ENCODE measurements around the gene GPR3.
"Not testable (repeated sequence)": the region's sequence is repeated elsewhere in the genome, so short reads cannot be mapped to it uniquely, and the experiment has no call there.

GPR3 gene

GRCh38 chr1:27406362-27406680 is 13.9 kb downstream of the GPR3 start:
- no peak overlapping the region for H3K4me3 ChIP-seq
- no peak overlapping the region for H3K27ac ChIP-seq
- DNase-seq (ENCODE audit: low read depth, low spot score) = no peak
- H3K9me3 ChIP-seq (ENCODE audit: low read depth, low read length) = no peaks in the 10 kb centered on the region
- H3K36me3 ChIP-seq (ENCODE audit: insufficient read depth, low read length) = peaks cover 38% of the 10 kb centered on the region
- no peak overlapping the region for H3K9ac ChIP-seq (ENCODE audit: insufficient read length)
- TF ChIP-seq POLR2AphosphoS5 (IDR thresholded peaks at IDR 0.05; ENCODE audit: borderline replicate concordance, low read depth, low read length) (no peak), EZH2 (IDR thresholded peaks at IDR 0.05) (no peak), FOXP2 (optimal IDR thresholded peaks at IDR 0.05; ENCODE audit: control extremely low read depth, extremely low read length, insufficient read depth) (no peak)

- H3K9ac ChIP-seq (ENCODE audit: insufficient read length); DNase-seq (ENCODE audit: low read depth, low spot score); H3K9me3 ChIP-seq (ENCODE audit: low read depth, low read length); H3K27ac ChIP-seq; H3K4me3 ChIP-seq: not testable (repeated sequence)
- peaks cover 40% of the 10 kb centered on the region for H3K36me3 ChIP-seq (ENCODE audit: insufficient read depth, low read length)
These were observed 14.4 kb downstream of the GPR3 start for GRCh38 chr1:27406791-27407190.

GRCh38 chr1:27408151-27408550 is 15.7 kb downstream of the GPR3 start:
- TF ChIP-seq POLR2AphosphoS5 (IDR thresholded peaks at IDR 0.05; ENCODE audit: borderline replicate concordance, low read depth, low read length) = no peak
- TF ChIP-seq EZH2 (IDR thresholded peaks at IDR 0.05) = no peak
- no peak for TF ChIP-seq FOXP2 (optimal IDR thresholded peaks at IDR 0.05; ENCODE audit: control extremely low read depth, extremely low read length, insufficient read depth)
- Histone ChIP-seq H3K36me3 (ENCODE audit: insufficient read depth, low read length) (peaks cover 53% of the 10 kb centered on the region), H3K9me3 (ENCODE audit: low read depth, low read length) (no peaks in the 10 kb centered on the region), H3K4me3 (no peak overlapping the region), H3K9ac (ENCODE audit: insufficient read length) (no peak overlapping the region), H3K27ac (no peak overlapping the region)
- no peak for DNase-seq (ENCODE audit: low read depth, low spot score)

- no peak for DNase-seq (ENCODE audit: low read depth, low spot score)
- no peak overlapping the region for H3K27ac ChIP-seq
- no peak overlapping the region for H3K4me3 ChIP-seq
- H3K36me3 ChIP-seq (ENCODE audit: insufficient read depth, low read length) = peaks cover 69% of the 10 kb centered on the region
- TF ChIP-seq FOXP2 (optimal IDR thresholded peaks at IDR 0.05; ENCODE audit: control extremely low read depth, extremely low read length, insufficient read depth) (no peak), POLR2AphosphoS5 (IDR thresholded peaks at IDR 0.05; ENCODE audit: borderline replicate concordance, low read depth, low read length) (no peak), EZH2 (IDR thresholded peaks at IDR 0.05) (no peak)
- no peak overlapping the region for H3K9ac ChIP-seq (ENCODE audit: insufficient read length)
- no peaks in the 10 kb centered on the region for H3K9me3 ChIP-seq (ENCODE audit: low read depth, low read length)
These were observed 17.2 kb downstream of the GPR3 start for GRCh38 chr1:27409669-27410068.

GRCh38 chr1:27410709-27411108 is 18.3 kb downstream of the GPR3 start:
- no peak for DNase-seq (ENCODE audit: low read depth, low spot score)
- Histone ChIP-seq H3K9me3 (ENCODE audit: low read depth, low read length) (no peaks in the 10 kb centered on the region), H3K36me3 (ENCODE audit: insufficient read depth, low read length) (peaks cover 79% of the 10 kb centered on the region), H3K4me3 (no peak overlapping the region), H3K27ac (0 out of 2 replicates have a peak overlapping the region, but pooled peaks have one; percentile 6), H3K9ac (ENCODE audit: insufficient read length) (no peak overlapping the region)
- TF ChIP-seq POLR2AphosphoS5 (IDR thresholded peaks at IDR 0.05; ENCODE audit: borderline replicate concordance, low read depth, low read length) (no peak), EZH2 (IDR thresholded peaks at IDR 0.05) (no peak), FOXP2 (optimal IDR thresholded peaks at IDR 0.05; ENCODE audit: control extremely low read depth, extremely low read length, insufficient read depth) (no peak)

- Histone ChIP-seq H3K4me3 (no peak overlapping the region), H3K9ac (ENCODE audit: insufficient read length) (no peak overlapping the region), H3K27ac (no peak overlapping the region), H3K36me3 (ENCODE audit: insufficient read depth, low read length) (peaks cover 90% of the 10 kb centered on the region), H3K9me3 (ENCODE audit: low read depth, low read length) (no peaks in the 10 kb centered on the region)
- DNase-seq (ENCODE audit: low read depth, low spot score) = no peak
- TF ChIP-seq FOXP2 (optimal IDR thresholded peaks at IDR 0.05; ENCODE audit: control extremely low read depth, extremely low read length, insufficient read depth) = no peak
- no peak for TF ChIP-seq EZH2 (IDR thresholded peaks at IDR 0.05)
- no peak for TF ChIP-seq POLR2AphosphoS5 (IDR thresholded peaks at IDR 0.05; ENCODE audit: borderline replicate concordance, low read depth, low read length)
These were observed 20.1 kb downstream of the GPR3 start for GRCh38 chr1:27412502-27412901.

GRCh38 chr1:27413004-27413403 is 20.6 kb downstream of the GPR3 start:
- no peak overlapping the region for H3K9ac ChIP-seq (ENCODE audit: insufficient read length)
- TF ChIP-seq EZH2 (IDR thresholded peaks at IDR 0.05) (no peak), FOXP2 (optimal IDR thresholded peaks at IDR 0.05; ENCODE audit: control extremely low read depth, extremely low read length, insufficient read depth) (no peak), POLR2AphosphoS5 (IDR thresholded peaks at IDR 0.05; ENCODE audit: borderline replicate concordance, low read depth, low read length) (no peak)
- H3K27ac ChIP-seq = no peak overlapping the region
- H3K36me3 ChIP-seq (ENCODE audit: insufficient read depth, low read length) = peaks cover 90% of the 10 kb centered on the region
- no peak for DNase-seq (ENCODE audit: low read depth, low spot score)
- H3K9me3 ChIP-seq (ENCODE audit: low read depth, low read length) = no peaks in the 10 kb centered on the region
- no peak overlapping the region for H3K4me3 ChIP-seq

- Histone ChIP-seq H3K36me3 (ENCODE audit: insufficient read depth, low read length) (peaks cover 92% of the 10 kb centered on the region), H3K9me3 (ENCODE audit: low read depth, low read length) (no peaks in the 10 kb centered on the region), H3K9ac (ENCODE audit: insufficient read length) (no peak overlapping the region), H3K4me3 (no peak overlapping the region), H3K27ac (no peak overlapping the region)
- no peak for TF ChIP-seq FOXP2 (optimal IDR thresholded peaks at IDR 0.05; ENCODE audit: control extremely low read depth, extremely low read length, insufficient read depth)
- TF ChIP-seq POLR2AphosphoS5 (IDR thresholded peaks at IDR 0.05; ENCODE audit: borderline replicate concordance, low read depth, low read length) = no peak
- TF ChIP-seq EZH2 (IDR thresholded peaks at IDR 0.05) = no peak
- no peak for DNase-seq (ENCODE audit: low read depth, low spot score)
These were observed 21.7 kb downstream of the GPR3 start for GRCh38 chr1:27414091-27414490.

GRCh38 chr1:27416387-27417111 is 24.1 kb downstream of the GPR3 start:
- H3K9ac ChIP-seq (ENCODE audit: insufficient read length) = no peak overlapping the region
- no peaks in the 10 kb centered on the region for H3K9me3 ChIP-seq (ENCODE audit: low read depth, low read length)
- DNase-seq (ENCODE audit: low read depth, low spot score) = no peak
- H3K4me3 ChIP-seq = no peak overlapping the region
- peaks cover 73% of the 10 kb centered on the region for H3K36me3 ChIP-seq (ENCODE audit: insufficient read depth, low read length)
- H3K27ac ChIP-seq = no peak overlapping the region
- TF ChIP-seq POLR2AphosphoS5 (IDR thresholded peaks at IDR 0.05; ENCODE audit: borderline replicate concordance, low read depth, low read length) (no peak), FOXP2 (optimal IDR thresholded peaks at IDR 0.05; ENCODE audit: control extremely low read depth, extremely low read length, insufficient read depth) (no peak), EZH2 (IDR thresholded peaks at IDR 0.05) (no peak)

All from SK-N-MC (cell line).